Ishikawa (cell line): Measurements from ENCODE around the gene TYROBP.

Experiments
- CEBPB ChIP-seq: IDR thresholded peaks from 2 replicates; pipeline ENCODE4 v1.6.1; 2012
- CREB1 ChIP-seq: IDR thresholded peaks from 2 replicates; pipeline ENCODE4 v1.6.1; 2012; ENCODE audit warnings: low read depth
- EGR1 ChIP-seq: IDR thresholded peaks from 2 replicates; pipeline ENCODE4 v1.6.1; 2012
- EP300 ChIP-seq: IDR thresholded peaks from 2 replicates; pipeline ENCODE4 v1.6.1; 2012; ENCODE audit warnings: borderline replicate concordance
- FOXM1 ChIP-seq: IDR thresholded peaks from 2 replicates; pipeline ENCODE4 v1.6.1; 2012; ENCODE audit warnings: low read depth, borderline replicate concordance
- MAX ChIP-seq: IDR thresholded peaks from 2 replicates; pipeline ENCODE4 v1.6.1; 2012
- NFIC ChIP-seq: IDR thresholded peaks from 2 replicates; pipeline ENCODE4 v1.6.1; 2012
- RAD21 ChIP-seq: IDR thresholded peaks from 2 replicates; pipeline ENCODE4 v1.6.1; 2012; ENCODE audit warnings: low read depth
- REST ChIP-seq: IDR thresholded peaks from 2 replicates; pipeline ENCODE4 v1.6.1; 2012; ENCODE audit warnings: low read depth, mild to moderate bottlenecking
- TAF1 ChIP-seq: IDR thresholded peaks from 2 replicates; pipeline ENCODE4 v1.6.1; 2012; ENCODE audit warnings: low read depth, mild to moderate bottlenecking
- TCF12 ChIP-seq: IDR thresholded peaks from 2 replicates; pipeline ENCODE4 v1.6.1; 2012; ENCODE audit warnings: low read depth
- TEAD4 ChIP-seq: IDR thresholded peaks from 2 replicates; pipeline ENCODE4 v1.6.1; 2012
- USF1 ChIP-seq: IDR thresholded peaks from 2 replicates; pipeline ENCODE4 v1.6.1; 2012
- YY1 ChIP-seq: IDR thresholded peaks from 2 replicates; pipeline ENCODE4 v1.6.1; 2012; ENCODE audit warnings: low read depth
- ZBTB7A ChIP-seq: IDR thresholded peaks from 2 replicates; pipeline ENCODE4 v1.6.1; 2012; ENCODE audit warnings: low read depth

The TYROBP gene

GRCh38 chr19:35945121-35945790 lies 37.2 kb upstream of the TYROBP start:
- TF ChIP-seq USF1 (no peak), CEBPB (no peak), ZBTB7A (no peak), RAD21 (no peak), MAX (no peak), EGR1 (no peak), NFIC (no peak), CREB1 (no peak), YY1 (no peak), REST (no peak), TEAD4 (no peak), FOXM1 (no peak), TAF1 (no peak), EP300 (no peak), TCF12 (no peak)

- no peak for TF ChIP-seq NFIC
- TF ChIP-seq EP300: no peak
- no peak for TF ChIP-seq REST
- TF ChIP-seq YY1: no peak
- no peak for TF ChIP-seq EGR1
- TF ChIP-seq TEAD4: no peak
- TF ChIP-seq MAX: no peak
- no peak for TF ChIP-seq TAF1
- TF ChIP-seq CREB1: no peak
- TF ChIP-seq TCF12: no peak
- no peak for TF ChIP-seq FOXM1
- no peak for TF ChIP-seq ZBTB7A
- TF ChIP-seq USF1: no peak
- TF ChIP-seq RAD21: no peak
- no peak for TF ChIP-seq CEBPB
Measured at GRCh38 chr19:35944556-35944955, 36.5 kb upstream of the TYROBP start.

GRCh38 chr19:35943321-35944301 lies 35.5 kb upstream of the TYROBP start:
- no peak for TF ChIP-seq MAX
- TF ChIP-seq ZBTB7A: no peak
- no peak for TF ChIP-seq NFIC
- TF ChIP-seq CEBPB: no peak
- TF ChIP-seq TAF1: no peak
- TF ChIP-seq EGR1: no peak
- TF ChIP-seq TEAD4: no peak
- no peak for TF ChIP-seq USF1

GRCh38 chr19:35942235-35942634 lies 34.1 kb upstream of the TYROBP start:
- TF ChIP-seq EP300 (no peak), MAX (no peak), CREB1 (no peak), ZBTB7A (no peak)

- TF ChIP-seq YY1 (no peak), RAD21 (no peak), REST (no peak), NFIC (no peak), FOXM1 (no peak), EP300 (no peak), TCF12 (no peak), ZBTB7A (no peak), CREB1 (no peak), TAF1 (no peak), MAX (no peak), EGR1 (no peak), CEBPB (no peak), TEAD4 (no peak), USF1 (no peak)
Measured at GRCh38 chr19:35940839-35941238, 32.7 kb upstream of the TYROBP start.
